Measurements from ENCODE around the gene TMED1. TPM values are rescaled to one million over a fixed set of nuclear protein-coding genes. Genes with fewer than 3 reads are reported as not detected.
A peak's percentile ranks its signal among the peaks of the same experiment; 100 is the strongest.

The TMED1 gene
- total and polyA plus RNA-seq, 9 of the 15 experiments (the other 6 are each of a cell fraction or from before 2014, with no cell fraction given): 0.86 to 30.2 (median 23.5) TPM

DNA sequence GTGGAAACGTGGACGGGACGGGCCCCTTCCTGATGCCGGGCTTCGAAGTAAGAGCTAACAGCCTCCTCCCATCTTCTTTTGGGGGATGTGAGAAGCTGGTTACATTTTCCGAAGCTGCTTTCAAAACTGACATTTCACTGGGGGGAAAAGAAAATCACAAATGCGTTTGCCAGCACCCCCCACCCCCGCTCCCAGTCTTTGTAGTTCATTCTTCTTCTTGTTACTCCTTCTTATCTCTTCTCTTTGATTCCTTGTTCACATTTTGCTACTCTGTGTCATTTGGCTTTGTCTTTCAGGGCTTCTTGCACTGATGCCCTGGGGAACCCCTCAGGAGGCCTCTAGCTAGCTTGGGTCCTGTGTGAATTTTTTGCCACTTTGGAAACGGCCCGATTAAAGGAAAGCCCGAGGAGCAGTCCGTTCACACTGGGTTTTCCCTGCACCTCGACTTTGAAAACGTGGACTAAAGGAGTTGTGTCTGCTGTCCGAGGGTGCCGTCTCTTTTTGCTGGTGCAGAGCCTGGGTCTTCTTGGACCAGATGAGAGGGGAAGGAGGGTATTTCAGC, 36.6 kb upstream of the TMED1 start:
- H3K27ac ChIP-seq (ENCODE audit: extremely low read depth, low read depth, low read length): peak overlapping the region; percentile 87
- intact Hi-C loops (cut with micrococcal nuclease) (loop anchor here (5.0 kb wide), 1 partner anchor 55 kb away; the partner anchor contains the start of genes TIMM29 and YIPF2), in situ Hi-C loops (cut with MboI) (no loop called here)
- no peak overlapping the region for H2AFZ ChIP-seq (ENCODE audit: low read depth, low read length)
- FAIRE-seq (peak; percentile 87), DNase-seq (ENCODE audit: extremely low read depth in 1 of 4, low spot score in 3 of 4) (no peak), ATAC-seq (no peak)
- BruUV-seq (replicated peaks): TSS peak; percentile 63
- CTCF ChIA-PET (ENCODE audit: low intra/inter-chr PET ratio): no interaction called here
- peaks cover 19 to 42% of the 10 kb centered on the region in 2 experiments for H3K4me1 ChIP-seq (replicated peaks in 1 of 2; ENCODE audit: control insufficient read depth in 2 of 2, insufficient read depth in 2 of 2, low read length in 2 of 2)
- peaks cover 57% of the 10 kb centered on the region for H3K79me2 ChIP-seq (ENCODE audit: control insufficient read depth, insufficient read depth, low read length)
- peaks cover 19% of the 10 kb centered on the region; the same call in 2 of the 3 replicates for H3K36me3 ChIP-seq (ENCODE audit: control insufficient read depth, insufficient read depth, low read length)
- peak overlapping the region; percentile 98 for H3K4me3 ChIP-seq
- no peaks in the 10 kb centered on the region for H3K9me3 ChIP-seq (replicated peaks; ENCODE audit: control insufficient read depth, insufficient read depth, low read depth, low read length)
- peak overlapping the region; percentile 77 to 93 for H3K9ac ChIP-seq (ENCODE audit: insufficient read depth in 1 of 2, low read depth in 2 of 2, low read length in 2 of 2)
- no peaks in the 10 kb centered on the region for H3K27me3 ChIP-seq (ENCODE audit: control insufficient read depth in 2 of 2, insufficient read depth in 2 of 2, low read length in 2 of 2)
- 2% methylated on average over 11 of the region's 16 CpGs for WGBS (ENCODE audit: insufficient coverage, low coverage, missing lambda C conversion rate)
- POLR2A ChIA-PET: interaction anchor here (0.6 to 1.2 kb wide), 4 partner anchors 9 to 55 kb away, joined by 3 to 4 read pairs (median 4); no protein-coding TSS in a partner anchor
- no peaks in the 10 kb centered on the region for H3K9me1 ChIP-seq (ENCODE audit: control insufficient read depth, insufficient read depth, low read length)
- H3K4me2 ChIP-seq (ENCODE audit: insufficient read depth, low read length): peak overlapping the region; percentile 84
- no peaks in the 10 kb centered on the region for H4K20me1 ChIP-seq (replicated peaks; ENCODE audit: control insufficient read depth, insufficient read depth, low read length)
- TF ChIP-seq TEAD4 (IDR thresholded peaks at IDR 0.05; ENCODE audit: low read length) (no peak), TEAD4 (CRISPR knock-in tag; IDR thresholded peaks at IDR 0.05; ENCODE audit: borderline replicate concordance) (0 out of 2 replicates have a peak, but pooled peaks have one; percentile 39), PPARD (CRISPR knock-in tag; IDR thresholded peaks at IDR 0.05) (no peak), LARP7 (IDR thresholded peaks at IDR 0.05) (no peak), L3MBTL2 (IDR thresholded peaks at IDR 0.05) (0 out of 2 replicates have a peak, but pooled peaks have one; percentile 14), SAP30 (IDR thresholded peaks at IDR 0.05; ENCODE audit: borderline replicate concordance, insufficient read depth, low read depth, low read length, poor library complexity, severe bottlenecking) (peak; percentile 7), CTBP1 (IDR thresholded peaks at IDR 0.05; ENCODE audit: borderline replicate concordance) (no peak), RFX5 (IDR thresholded peaks at IDR 0.05; ENCODE audit: low read depth, low read length) (no peak), CREBBP (IDR thresholded peaks at IDR 0.05; ENCODE audit: low read depth, low read length) (no peak)
- TF ChIP-seq, protein P1, sequence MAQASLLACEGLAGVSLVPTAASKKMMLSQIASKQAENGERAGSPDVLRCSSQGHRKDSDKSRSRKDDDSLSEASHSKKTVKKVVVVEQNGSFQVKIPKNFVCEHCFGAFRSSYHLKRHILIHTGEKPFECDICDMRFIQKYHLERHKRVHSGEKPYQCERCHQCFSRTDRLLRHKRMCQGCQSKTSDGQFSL (CRISPR knock-in tag; IDR thresholded peaks at IDR 0.05): peak; percentile 64; the same call in 1 of the 2 replicates
- TF ChIP-seq, protein P1 (tag; IDR thresholded peaks at IDR 0.05): no peak
- TF ChIP-seq, protein P2, sequence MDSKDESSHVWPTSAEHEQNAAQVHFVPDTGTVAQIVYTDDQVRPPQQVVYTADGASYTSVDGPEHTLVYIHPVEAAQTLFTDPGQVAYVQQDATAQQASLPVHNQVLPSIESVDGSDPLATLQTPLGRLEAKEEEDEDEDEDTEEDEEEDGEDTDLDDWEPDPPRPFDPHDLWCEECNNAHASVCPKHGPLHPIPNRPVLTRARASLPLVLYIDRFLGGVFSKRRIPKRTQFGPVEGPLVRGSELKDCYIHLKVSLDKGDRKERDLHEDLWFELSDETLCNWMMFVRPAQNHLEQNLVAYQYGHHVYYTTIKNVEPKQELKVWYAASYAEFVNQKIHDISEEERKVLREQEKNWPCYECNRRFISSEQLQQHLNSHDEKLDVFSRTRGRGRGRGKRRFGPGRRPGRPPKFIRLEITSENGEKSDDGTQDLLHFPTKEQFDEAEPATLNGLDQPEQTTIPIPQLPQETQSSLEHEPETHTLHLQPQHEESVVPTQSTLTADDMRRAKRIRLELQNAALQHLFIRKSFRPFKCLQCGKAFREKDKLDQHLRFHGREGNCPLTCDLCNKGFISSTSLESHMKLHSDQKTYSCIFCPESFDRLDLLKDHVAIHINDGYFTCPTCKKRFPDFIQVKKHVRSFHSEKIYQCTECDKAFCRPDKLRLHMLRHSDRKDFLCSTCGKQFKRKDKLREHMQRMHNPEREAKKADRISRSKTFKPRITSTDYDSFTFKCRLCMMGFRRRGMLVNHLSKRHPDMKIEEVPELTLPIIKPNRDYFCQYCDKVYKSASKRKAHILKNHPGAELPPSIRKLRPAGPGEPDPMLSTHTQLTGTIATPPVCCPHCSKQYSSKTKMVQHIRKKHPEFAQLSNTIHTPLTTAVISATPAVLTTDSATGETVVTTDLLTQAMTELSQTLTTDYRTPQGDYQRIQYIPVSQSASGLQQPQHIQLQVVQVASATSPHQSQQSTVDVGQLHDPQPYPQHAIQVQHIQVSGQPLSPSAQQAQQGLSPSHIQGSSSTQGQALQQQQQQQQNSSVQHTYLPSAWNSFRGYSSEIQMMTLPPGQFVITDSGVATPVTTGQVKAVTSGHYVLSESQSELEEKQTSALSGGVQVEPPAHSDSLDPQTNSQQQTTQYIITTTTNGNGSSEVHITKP (IDR thresholded peaks at IDR 0.05; ENCODE audit: partially characterized antibody): peak; percentile 56
- TF ChIP-seq, protein P3, sequence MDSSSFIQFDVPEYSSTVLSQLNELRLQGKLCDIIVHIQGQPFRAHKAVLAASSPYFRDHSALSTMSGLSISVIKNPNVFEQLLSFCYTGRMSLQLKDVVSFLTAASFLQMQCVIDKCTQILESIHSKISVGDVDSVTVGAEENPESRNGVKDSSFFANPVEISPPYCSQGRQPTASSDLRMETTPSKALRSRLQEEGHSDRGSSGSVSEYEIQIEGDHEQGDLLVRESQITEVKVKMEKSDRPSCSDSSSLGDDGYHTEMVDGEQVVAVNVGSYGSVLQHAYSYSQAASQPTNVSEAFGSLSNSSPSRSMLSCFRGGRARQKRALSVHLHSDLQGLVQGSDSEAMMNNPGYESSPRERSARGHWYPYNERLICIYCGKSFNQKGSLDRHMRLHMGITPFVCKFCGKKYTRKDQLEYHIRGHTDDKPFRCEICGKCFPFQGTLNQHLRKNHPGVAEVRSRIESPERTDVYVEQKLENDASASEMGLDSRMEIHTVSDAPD (CRISPR knock-in tag; IDR thresholded peaks at IDR 0.05): no peak

Measured in K562 (cell line).